HG02763 (cell line): ENCODE results near the gene DIS3L2.
"Not testable (repeated sequence)": the region's sequence is repeated elsewhere in the genome, so short reads cannot be mapped to it uniquely, and the experiment has no call there.

Experiments used
- ATAC-seq: cut with Tn5 transposase; IDR thresholded peaks from one replicate; pipeline ENCODE4 v1.9.1; 2021; ENCODE audit warnings: mild to moderate bottlenecking, moderate library complexity; ENCODE audit not compliant: unreplicated experiment

Gene DIS3L2

GRCh38 chr2:232381204-232382031 is 419.9 kb downstream of the DIS3L2 start:
- not testable (repeated sequence) for ATAC-seq

GRCh38 chr2:232382331-232383225 is 421.1 kb downstream of the DIS3L2 start:
- ATAC-seq: no peak

- no peak for ATAC-seq
Measured at GRCh38 chr2:232384466-232384865, 423.0 kb downstream of the DIS3L2 start.

- ATAC-seq: not testable (repeated sequence)
Measured at GRCh38 chr2:232385058-232385457, 423.5 kb downstream of the DIS3L2 start.

GRCh38 chr2:232385660-232386489 is 424.4 kb downstream of the DIS3L2 start:
- ATAC-seq: no peak

GRCh38 chr2:232386490-232386739 is 424.9 kb downstream of the DIS3L2 start:
- no peak for ATAC-seq
